Neural cell (in vitro differentiated cells): Measurements from ENCODE around the gene NUP155.

Experiments
- CTCF ChIP-seq: fragments of 450-650 bp; IDR thresholded peaks from 2 replicates; pipeline ENCODE4 v1.5.1; 2014; ENCODE audit warnings: antibody characterized with exemption, mild to moderate bottlenecking, moderate library complexity; ENCODE audit not compliant: poor library complexity, severe bottlenecking
- EP300 ChIP-seq: fragments of 450-650 bp; conservative IDR thresholded peaks from 2 replicates; pipeline ENCODE4 v1.6.1; 2014; ENCODE audit warnings: antibody characterized with exemption, mild to moderate bottlenecking, moderate library complexity; ENCODE audit not compliant: poor library complexity, severe bottlenecking
- MXI1 ChIP-seq: fragments of 450-650 bp; conservative IDR thresholded peaks from 2 replicates; pipeline ENCODE4 v1.6.1; 2014; ENCODE audit warnings: antibody characterized with exemption, mild to moderate bottlenecking; ENCODE audit not compliant: poor library complexity, severe bottlenecking

- TF ChIP-seq MXI1 (no peak), CTCF (no peak), EP300 (no peak)
Measured at GRCh38 chr5:37251665-37252064, 119.2 kb downstream of the NUP155 start.
